ENCODE data around the gene IL1RL2.

IL1RL2 gene

DNA sequence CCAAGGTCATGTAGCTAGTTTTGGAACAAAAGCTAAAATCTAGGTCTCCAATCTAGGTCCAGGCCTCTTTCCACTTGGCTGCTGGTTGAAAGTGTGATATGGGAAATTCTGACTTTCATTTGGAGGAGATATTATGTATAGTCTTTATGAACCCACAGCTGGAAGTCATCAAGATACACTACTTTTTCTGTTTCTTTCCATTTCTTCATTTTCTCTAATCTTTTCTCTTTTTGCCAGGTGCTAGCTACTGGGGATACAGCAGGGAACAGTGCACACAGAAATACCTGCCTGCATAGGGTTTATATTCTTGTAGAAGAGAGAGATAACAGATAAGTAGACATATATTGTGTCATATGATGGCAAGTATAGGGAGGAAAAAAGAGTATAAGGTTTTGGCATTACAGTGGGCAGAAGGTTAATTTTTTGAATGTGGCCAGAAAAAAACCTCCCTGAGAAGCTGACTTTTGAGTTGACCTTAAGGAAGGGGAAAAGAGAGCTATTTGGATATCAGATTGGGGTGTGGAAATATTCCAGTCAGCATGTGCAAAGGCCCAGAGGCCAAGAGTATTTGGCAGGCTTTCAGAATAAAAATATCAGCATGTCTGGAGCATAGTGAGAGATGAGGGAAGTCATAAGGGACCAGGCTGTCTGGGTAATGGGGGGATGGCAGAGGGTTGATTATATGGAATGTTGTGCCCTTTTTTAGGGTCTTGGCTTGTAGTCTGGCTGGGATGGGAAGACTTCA lies 28.6 kb upstream of the IL1RL2 start:
- no peak for DNase-seq (ENCODE audit: low spot score)

GRCh38 chr2:102159295-102159694 lies 27.5 kb upstream of the IL1RL2 start:
- no peak for DNase-seq (ENCODE audit: low spot score)

DNA sequence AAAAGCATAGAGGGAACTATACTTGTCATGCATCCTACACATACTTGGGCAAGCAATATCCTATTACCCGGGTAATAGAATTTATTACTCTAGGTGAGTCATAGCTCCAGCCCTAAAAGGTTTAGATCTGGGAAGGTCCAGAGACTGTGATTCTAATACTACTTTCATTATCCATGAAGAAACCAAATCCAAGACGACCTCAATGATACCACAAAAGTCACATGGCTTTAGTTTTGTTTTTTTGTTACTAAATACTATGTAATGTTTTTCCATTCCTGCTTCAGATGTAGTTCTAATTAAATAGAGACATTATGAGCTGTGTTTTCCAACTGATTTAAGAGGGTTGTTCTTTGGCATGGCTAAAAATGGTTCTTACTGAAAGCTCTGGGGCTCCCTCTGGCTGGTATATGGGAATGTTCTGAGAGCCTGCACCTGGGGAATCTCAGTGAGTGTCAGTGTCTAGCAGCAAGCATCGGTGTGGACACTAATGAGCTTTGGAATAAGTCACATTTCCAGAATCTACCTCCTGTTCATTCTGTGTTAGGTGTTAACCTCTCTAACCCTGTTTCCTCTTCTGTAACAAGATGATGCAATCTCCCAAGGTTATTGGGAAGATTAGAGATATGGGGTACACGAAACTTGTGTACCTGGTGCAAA lies 20.5 kb upstream of the IL1RL2 start:
- no peak for DNase-seq (ENCODE audit: low spot score)

DNA sequence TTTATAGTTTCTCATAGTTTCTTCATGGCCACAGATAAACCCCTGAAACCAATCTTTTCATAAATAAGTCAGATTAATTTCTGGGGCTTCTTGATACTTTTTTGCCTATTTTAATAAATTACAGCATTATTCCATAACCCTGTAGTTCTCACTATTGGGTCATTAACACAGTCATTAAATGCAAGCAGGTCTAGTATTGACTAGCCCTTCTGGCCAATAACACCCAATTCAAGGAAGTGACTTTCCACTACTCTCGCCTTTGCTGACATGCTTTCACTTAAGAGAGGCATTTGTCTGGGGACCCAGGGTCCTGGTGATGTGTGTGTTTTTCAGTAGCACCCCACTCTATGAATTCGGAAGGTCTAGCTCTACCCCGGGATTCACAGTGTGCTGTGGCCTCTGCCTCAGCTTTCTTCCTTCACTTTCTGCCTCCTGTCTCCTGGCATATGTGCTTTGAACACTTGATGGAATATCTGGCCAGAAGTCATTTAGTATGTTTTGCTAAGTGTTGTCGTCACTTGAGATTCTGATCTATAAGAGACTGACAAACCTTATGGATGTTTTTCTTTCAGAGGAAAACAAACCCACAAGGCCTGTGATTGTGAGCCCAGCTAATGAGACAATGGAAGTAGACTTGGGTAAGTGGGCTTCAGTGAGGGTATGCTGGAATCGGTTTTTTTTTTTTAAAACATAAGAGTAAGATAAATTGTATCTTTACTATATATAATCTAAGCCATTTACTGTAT lies 18.6 kb upstream of the IL1RL2 start:
- no peak for DNase-seq (ENCODE audit: low spot score)

DNA sequence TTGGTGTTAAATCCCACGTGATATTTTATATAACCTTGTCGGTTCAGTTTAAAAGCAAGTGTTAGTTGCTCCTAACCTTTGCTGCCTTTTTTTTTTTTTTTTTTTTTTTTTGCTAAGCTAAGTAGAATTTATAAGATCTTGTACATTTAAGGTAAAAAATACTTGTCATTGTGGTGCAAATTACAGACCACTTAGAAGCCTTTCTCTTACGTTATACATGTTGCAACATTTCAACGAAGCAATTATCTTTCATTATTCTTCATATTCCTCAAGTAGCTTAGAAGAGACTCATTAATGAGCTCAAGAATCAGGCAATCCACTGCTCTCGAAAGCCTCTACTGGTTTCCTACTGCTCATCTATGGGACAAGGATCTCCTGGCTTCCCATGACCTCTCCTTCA lies 14.9 kb upstream of the IL1RL2 start:
- DNase-seq (ENCODE audit: low spot score), result no peak

DNA sequence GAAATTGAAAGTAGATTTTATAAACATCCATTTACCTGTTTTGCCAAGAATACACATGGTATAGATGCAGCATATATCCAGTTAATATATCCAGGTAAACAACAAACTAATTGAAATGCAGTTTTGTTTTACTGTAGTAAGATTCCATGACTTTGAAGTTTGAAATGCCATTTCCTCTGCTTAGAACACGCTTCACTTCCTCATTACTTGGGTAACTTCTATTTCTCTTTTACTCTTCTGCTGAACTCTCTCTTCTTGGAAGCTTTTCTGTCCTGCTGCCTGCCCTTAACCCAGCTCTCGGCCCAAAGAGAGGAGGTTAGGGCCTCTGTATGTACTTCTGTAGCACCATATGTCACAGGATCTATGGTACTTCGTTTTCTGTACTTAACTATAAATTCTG lies 14.1 kb upstream of the IL1RL2 start:
- no peak for DNase-seq (ENCODE audit: low spot score)

- DNase-seq (ENCODE audit: low spot score), result no peak
Observed at GRCh38 chr2:102176172-102176571, 10.7 kb upstream of the IL1RL2 start.

- DNase-seq (ENCODE audit: low spot score), result no peak
Observed at GRCh38 chr2:102177814-102178478, 8.9 kb upstream of the IL1RL2 start.

- DNase-seq (ENCODE audit: low spot score), result no peak
Observed at GRCh38 chr2:102179061-102179460, 7.8 kb upstream of the IL1RL2 start.

GRCh38 chr2:102179788-102180686 lies 6.8 kb upstream of the IL1RL2 start:
- no peak for DNase-seq (ENCODE audit: low spot score)

- no peak for DNase-seq (ENCODE audit: low spot score)
Observed at GRCh38 chr2:102180687-102180999, 6.2 kb upstream of the IL1RL2 start.

GRCh38 chr2:102181376-102181775 lies 5.4 kb upstream of the IL1RL2 start:
- DNase-seq (ENCODE audit: low spot score), result no peak

- DNase-seq (ENCODE audit: low spot score), result no peak
Observed at GRCh38 chr2:102181919-102182635, 4.7 kb upstream of the IL1RL2 start.

DNA sequence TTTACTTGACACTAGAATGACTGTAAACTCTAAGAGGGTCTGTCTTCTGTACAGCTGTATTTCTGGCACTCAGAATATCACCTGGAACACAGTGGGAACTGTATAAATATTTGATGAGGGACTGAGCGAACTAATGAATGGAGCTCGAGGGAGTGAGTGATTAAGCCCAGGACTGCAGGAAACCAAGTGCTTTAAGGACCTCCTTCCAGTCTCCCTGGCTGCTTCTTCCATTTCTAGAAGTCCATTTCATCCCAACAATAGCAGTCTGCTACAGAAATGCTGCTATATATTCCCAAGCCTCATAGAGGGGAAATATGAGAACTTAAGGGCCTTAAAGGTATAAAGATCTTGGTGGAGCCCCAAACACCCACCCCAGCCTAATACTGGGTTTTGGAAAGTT lies 2.8 kb upstream of the IL1RL2 start:
- no peak for DNase-seq (ENCODE audit: low spot score)

DNA sequence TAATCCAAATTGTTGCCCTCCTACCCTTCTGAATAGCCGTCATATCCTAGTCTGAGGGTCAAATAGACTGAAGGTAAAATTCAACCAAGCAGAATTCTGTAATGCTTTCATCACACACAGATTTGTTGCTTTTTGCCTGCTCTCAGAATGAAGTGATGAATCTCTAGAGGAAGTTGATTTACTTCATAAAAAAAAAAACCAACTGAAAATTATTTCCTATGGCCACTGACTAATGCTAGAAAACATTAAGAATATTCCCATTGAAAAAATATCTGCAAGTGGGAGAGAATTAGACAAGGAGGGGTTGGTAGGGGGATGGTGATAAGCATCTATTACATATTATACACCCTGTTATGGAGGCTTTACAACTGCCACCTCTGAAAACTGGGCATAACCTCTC lies 2.3 kb upstream of the IL1RL2 start:
- no peak for DNase-seq (ENCODE audit: low spot score)

GRCh38 chr2:102185347-102185746 lies 1.5 kb upstream of the IL1RL2 start:
- no peak for DNase-seq (ENCODE audit: low spot score)

- DNase-seq (ENCODE audit: low spot score), result no peak
Observed at GRCh38 chr2:102187496-102188150, 800 bp downstream of the IL1RL2 start.

GRCh38 chr2:102190430-102191107 lies 3.7 kb downstream of the IL1RL2 start:
- no peak for DNase-seq (ENCODE audit: low spot score)

GRCh38 chr2:102191501-102191900 lies 4.7 kb downstream of the IL1RL2 start:
- no peak for DNase-seq (ENCODE audit: low spot score)

- DNase-seq (ENCODE audit: low spot score), result no peak
Observed at GRCh38 chr2:102193074-102193473, 6.3 kb downstream of the IL1RL2 start.

Data from SK-N-DZ (cell line).